Activated CD8-positive, alpha-beta memory T cell treated with anti-CD3 and anti-CD28 coated beads for 1 hour (primary cell): ENCODE measurements around the gene MTRF1L.
"Not testable (repeated sequence)": the region's sequence is repeated elsewhere in the genome, so short reads cannot be mapped to it uniquely, and the experiment has no call there.

Experiments
- DNase-seq, 2 donors: peaks; one replicate each; pipeline ENCODE4 v3.0.0-alpha.2; 2020; ENCODE audit warnings: low read depth in 1 of 2; ENCODE audit errors: extremely low read depth in 1 of 2

The MTRF1L gene

GRCh38 chr6:152975204-152975915 lies 27.1 kb downstream of the MTRF1L start:
- no peak for DNase-seq

- DNase-seq = no peak
Observed at GRCh38 chr6:152973916-152974315, 28.6 kb downstream of the MTRF1L start.

DNA sequence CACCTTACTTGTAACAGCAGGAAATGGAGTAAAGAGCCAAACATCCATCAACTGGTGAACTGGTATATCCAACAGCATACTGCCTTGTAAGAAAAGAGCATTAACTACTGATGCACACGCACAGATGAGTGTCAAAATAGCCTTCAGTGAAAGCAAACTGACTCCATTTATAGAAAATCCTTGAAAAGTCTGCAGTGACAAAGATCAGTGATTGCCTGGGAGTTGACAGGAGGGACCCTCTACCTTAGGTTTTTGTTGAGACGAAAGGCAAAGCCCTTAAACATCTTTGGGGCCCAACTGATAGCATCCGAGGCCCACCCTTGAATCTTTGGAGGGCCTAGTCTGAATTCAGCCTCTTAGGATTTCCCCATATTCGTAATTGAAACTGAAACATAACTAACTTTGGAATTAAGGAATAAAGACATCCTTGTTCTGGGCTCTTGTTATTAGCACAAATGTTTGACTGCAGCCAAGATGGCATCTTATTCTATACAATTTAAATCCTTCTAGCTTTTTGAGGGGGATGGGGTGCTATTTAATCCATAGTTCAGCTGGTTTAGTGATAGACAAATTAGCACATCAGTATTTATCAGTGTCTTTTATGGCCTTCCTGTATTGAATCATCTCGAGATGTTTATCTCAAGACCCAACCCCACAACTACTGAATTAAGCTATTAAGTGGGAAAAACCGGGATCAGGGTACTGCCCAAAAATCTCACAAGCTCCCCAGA lies 32.7 kb downstream of the MTRF1L start:
- DNase-seq = no peak

- not testable (repeated sequence) for DNase-seq
Observed at GRCh38 chr6:152966168-152966894, 36.2 kb downstream of the MTRF1L start.

GRCh38 chr6:152959333-152959732 lies 43.2 kb downstream of the MTRF1L start:
- DNase-seq = no peak

GRCh38 chr6:152957796-152958195 lies 44.7 kb downstream of the MTRF1L start:
- no peak for DNase-seq

- DNase-seq = no peak
Observed at GRCh38 chr6:152954443-152954842, 48.1 kb downstream of the MTRF1L start.

GRCh38 chr6:152952866-152953509 lies 49.5 kb downstream of the MTRF1L start:
- DNase-seq = no peak

GRCh38 chr6:152952045-152952444 lies 50.5 kb downstream of the MTRF1L start:
- no peak for DNase-seq

- no peak for DNase-seq
Observed at GRCh38 chr6:152950240-152950639, 52.3 kb downstream of the MTRF1L start.

- no peak for DNase-seq
Observed at GRCh38 chr6:152948150-152948768, 54.2 kb downstream of the MTRF1L start.

DNA sequence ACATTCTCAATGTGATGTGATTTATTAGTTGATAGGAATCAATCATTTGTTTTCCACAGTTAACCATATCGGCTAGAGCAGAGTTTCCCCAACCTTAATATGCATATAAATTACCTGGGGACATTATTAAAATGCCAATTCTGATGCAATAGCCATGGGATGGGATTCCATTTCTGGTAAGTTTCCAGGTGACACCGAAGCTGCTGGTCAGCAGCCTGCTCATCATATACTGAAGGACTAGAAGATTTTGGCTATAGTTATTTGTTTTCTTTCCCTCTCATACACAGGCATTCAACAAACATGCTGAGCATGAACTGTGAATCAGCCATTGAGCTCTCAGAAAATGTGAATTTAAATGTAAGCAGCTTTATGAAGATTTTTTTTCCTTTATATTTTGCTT lies 55.5 kb downstream of the MTRF1L start:
- DNase-seq = no peak

DNA sequence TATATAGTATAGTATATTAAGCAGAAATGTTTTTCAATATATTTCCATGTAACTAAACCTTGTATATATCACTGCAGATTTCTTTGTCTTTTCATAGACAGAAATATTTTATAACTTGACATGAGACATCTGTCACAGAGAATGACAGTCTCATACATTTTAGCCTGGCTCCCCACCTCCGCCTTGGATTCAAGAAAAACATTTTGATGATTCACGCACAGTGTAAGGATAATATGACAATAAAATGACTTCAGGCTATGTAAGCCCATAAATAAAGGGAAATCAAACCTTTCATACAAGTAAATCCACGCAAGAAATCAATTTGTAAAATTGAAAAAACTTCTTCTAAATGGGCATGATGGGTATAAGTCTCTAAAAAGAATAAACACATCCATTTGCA lies 56.0 kb downstream of the MTRF1L start:
- no peak for DNase-seq

- no peak for DNase-seq
Observed at GRCh38 chr6:152943260-152943897, 59.1 kb downstream of the MTRF1L start.

DNA sequence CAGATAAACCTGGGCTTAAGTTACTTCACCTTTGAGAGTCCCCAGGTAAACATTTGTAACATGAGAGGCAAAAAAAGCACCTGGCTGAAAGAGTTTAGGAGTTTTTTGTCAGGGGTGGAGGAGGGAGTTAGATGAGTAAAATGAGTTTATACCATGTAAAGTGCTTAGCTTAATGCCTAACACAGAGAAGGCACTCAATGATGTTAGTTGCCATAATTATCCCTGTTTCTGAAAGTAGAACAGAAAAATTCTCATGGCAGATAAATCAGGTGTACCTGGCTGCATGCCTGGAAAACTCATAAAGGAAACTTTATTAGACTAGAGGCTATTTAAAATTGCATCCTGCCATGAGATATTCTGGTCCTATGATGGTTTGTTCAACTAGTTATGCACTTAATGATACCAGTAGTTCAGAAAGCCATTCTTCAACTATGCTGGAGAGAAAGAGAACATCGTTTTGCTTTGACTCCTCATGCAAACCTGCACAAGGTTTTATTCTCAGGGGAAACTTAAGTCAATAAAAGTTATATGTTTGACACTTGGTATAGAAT lies 60.1 kb downstream of the MTRF1L start:
- no peak for DNase-seq

DNA sequence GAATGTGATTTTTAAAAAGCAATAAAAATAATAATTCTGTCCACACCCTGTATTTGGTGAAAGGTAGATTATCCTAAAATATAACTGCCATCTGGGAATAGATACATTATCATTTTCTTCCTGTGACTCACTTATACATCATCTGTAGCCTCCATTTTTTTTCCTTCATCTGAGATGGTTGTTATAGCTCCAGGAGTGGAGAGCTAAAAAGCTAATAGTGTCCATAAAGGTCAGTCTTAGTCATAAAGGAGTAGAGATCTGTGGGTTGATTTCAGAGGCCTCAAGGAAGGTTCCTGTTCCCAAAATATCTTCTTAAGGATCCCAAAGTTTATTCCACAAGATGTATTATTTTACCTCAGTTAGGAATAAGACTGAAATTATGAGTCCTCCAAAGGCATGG lies 60.8 kb downstream of the MTRF1L start:
- no peak for DNase-seq
